GM19324 (cell line): ENCODE measurements around the gene CHAT.

Experiments used
- ATAC-seq: cut with Tn5 transposase; IDR thresholded peaks from one replicate; pipeline ENCODE4 v1.9.1; 2021; ENCODE audit warnings: mild to moderate bottlenecking, moderate library complexity; ENCODE audit not compliant: unreplicated experiment, low FRiP score

The CHAT gene

DNA sequence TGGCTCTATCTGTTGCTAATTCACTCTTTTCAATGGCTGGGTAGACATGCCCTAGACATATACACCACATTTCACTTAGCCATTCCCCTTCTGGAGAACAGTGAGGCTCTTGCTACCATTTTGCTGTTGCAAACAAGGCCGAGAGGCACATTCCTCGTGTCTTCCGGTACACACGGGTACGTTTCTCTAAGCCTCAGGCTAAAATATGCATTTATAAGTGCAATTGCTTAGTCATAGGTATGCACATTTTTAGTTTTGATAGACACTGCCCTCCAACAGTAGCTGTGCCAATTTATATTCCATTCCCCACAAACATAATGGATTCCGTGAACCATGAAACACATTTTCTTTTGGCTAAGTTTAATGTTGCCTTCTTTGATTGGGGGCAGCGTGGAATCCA is 13.2 kb downstream of the CHAT start:
- ATAC-seq = no peak

DNA sequence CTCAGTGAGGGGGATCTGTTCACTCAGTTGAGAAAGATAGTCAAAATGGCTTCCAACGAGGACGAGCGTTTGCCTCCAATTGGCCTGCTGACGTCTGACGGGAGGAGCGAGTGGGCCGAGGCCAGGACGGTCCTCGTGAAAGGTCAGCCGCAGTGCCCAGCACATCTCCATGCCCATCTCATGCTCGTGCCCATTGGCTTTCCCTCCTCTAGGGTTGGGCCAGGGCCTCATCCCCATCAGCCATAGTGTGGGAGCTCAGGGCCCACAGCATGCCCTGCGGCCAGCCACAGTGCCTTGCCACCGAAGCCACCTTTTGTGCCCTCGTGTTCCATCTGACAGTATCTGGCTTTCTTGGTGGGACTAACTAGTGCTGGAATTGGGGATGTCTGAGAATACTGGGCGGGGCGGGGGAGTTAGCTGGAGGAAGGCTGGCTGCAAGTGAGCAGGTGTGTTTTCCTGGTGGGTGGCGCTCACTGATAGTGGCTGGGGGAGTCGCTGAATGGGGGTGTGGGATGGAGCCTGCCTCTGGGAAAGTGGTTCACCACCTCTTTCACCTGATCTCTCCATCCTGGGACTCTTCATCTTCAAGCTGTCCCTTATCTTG is 13.9 kb downstream of the CHAT start:
- no peak for ATAC-seq

DNA sequence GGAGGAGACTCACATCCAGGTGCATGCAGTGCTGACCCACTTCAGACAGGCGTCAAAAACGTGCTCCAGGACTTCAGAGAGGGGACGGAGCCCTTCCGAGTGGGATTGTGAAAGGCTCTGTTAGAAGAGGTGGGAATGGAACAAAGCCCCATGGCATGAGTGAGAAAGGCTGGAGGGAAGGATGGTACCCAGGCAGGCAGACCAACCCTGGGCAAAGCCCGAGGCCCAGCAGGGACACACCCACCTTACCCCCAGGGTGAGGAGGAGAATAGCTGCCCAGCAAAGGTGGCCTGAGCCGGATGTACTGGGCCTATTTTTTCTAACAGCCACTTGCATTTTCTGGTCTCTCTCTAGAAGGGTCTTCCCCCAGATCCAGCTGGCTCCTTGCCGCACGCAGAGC is 14.8 kb downstream of the CHAT start:
- no peak for ATAC-seq

DNA sequence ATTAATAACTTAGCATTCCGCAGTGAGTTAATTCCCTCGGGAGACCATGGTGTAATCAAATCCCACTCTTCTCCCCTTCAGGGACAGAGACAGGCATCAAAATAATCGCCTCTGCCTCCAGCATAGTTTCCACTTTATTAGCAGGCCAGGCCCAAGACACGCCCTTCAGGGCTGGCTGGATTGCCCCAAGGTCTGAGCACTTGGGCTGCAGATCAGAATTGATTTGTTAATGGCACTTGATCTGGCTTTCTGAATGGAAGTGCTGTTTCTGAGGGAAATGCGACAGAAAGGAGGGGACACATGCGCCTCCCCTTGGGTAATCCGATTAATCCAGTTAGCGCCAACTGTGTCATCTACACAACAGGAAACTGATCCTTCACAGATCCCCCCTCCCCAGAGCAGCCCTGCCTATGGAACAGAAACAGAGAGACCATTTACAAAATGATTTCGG is 15.6 kb downstream of the CHAT start:
- no peak for ATAC-seq

DNA sequence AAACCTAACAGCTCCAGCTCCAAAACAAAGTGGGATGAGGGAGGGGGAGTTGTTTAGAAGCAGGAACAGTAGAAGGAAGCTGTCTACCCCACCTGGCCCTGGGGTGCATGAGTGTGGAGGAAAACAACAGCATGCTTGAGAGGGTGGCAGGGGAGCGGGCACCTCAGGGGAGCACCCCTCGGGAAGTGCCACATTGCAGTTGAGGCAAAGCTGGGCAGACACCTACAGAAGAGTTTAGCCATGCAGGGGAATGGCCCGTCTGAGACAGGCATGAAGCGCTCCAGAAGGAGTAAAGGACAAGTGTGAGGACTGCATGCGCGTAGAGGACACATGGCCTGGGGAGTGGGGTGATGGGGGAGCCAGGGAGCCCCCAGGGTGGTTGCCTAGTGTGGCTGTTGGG is 18.1 kb downstream of the CHAT start:
- ATAC-seq = no peak

DNA sequence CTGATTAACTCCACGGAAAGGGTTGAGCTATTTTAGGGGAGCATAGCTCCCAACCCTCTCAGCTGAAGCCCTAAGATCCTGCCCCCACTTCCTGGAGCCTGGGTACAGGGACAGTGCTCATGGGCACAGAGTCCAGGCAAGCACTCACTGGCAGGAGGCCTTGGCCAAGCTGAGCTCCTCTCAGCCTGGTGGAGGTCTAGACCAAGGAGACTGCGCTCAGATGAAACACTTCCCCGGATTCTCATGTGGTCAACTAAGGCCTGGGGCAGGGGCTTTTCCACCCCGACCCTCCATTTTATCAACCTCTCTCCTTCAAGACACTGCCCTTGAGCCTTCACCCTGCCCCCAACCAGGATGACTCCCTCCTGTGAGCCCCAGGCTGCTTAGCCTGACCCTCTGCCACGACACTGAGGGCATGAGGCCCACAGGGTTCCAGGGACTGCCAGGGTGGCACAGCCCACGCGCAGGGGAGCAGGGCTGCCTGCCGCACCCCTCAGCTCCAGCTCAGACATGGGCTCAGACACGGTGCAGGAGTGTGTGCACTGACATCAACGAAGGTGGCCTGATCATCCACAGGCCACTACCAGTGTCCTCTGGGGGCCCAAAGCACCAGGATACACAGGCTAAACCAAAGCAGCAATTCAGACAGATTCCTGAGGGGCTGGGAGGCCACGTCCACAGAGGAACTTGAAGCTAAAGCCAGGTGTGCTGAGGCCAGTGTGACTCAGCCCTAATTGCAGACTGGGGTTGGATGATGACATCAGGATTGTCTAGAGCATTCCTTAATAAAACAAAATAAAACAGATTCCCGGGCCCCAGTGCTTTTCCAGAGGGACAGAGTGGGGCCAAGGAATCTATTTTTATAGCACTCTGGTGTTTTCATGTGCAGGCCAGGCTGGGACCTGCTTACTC is 18.8 kb downstream of the CHAT start:
- ATAC-seq = no peak

DNA sequence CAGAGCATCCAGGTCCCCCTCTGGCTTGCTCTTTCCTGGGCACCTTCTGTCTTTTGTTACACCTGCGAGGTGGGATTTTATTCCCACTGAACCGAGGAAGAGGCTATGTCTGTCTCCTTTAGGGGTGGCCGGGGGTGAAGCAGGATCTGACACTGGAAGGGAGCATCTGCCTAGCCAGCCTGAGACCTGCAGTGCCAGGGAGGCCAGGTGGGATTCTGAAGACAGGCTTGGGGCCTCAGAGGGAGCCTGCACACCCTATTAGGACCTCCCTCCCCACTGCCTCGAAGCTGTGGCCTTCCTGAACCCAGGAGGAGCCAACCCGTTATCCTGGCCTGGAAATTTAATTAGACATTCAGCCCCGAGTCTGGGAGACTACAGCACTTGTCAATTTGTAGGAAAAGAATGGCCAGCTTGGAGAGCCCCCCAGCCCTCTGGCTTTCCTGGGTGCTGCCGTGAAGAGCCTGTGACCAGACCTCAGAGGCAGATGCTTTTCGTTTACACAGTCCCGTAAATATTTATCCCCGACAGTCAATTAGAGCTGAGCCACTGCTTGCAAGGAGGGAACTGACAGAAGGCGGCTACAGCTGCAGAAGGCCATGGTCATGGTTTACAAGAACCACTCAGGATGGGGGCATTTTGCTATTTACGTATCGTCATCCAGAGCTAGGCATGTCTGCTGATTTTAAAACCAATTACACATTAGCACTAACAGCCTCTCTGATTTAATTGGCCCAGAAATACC is 19.7 kb downstream of the CHAT start:
- no peak for ATAC-seq

DNA sequence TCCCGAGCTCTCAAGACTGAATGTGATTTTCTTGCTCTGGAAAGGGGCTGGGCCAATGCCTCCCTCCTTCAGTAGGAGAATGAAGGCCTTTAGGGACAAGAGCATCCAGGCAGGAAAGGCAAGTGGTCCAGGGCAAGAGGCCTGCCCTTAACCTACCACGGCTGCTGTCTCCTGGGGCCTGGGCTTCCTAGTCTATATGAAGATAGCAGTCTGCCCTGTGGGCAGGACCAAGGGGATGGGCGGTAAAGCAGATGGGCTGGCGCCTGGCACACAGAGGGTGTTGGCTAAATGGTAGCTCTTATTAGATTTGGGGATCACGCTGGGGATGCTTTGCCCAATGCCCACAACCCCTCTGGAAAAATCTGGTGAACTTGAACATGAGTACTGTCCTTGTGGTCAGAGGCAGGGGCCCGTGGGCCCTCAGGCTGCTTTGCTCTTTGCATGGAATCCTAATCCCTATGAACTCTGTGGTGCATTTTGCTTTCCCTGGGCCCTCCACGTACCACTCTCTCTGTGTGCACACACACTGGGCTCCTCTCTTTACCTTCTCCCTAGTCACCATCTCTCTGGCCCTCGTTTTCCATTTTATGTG is 20.3 kb downstream of the CHAT start:
- ATAC-seq = no peak

DNA sequence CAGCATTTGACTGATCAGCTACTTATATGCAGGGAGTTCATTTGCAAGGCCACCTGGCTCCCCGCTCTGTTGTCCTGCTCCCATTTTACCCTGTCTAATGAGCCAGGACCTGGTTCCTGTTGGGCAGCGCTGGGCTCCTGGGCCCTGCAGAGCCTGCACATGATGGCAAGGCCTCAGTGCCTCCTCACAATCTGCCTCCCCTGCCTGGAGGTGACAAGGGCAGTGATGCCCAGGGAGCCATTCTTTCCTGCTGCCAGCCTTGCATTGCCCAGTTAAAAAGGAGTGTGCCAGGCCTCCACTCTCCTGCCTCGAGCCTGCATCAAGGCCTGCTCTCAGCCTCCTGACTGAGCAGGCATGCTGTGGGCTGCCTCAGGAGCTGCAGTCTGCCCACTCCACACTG is 28.5 kb downstream of the CHAT start:
- ATAC-seq = no peak

DNA sequence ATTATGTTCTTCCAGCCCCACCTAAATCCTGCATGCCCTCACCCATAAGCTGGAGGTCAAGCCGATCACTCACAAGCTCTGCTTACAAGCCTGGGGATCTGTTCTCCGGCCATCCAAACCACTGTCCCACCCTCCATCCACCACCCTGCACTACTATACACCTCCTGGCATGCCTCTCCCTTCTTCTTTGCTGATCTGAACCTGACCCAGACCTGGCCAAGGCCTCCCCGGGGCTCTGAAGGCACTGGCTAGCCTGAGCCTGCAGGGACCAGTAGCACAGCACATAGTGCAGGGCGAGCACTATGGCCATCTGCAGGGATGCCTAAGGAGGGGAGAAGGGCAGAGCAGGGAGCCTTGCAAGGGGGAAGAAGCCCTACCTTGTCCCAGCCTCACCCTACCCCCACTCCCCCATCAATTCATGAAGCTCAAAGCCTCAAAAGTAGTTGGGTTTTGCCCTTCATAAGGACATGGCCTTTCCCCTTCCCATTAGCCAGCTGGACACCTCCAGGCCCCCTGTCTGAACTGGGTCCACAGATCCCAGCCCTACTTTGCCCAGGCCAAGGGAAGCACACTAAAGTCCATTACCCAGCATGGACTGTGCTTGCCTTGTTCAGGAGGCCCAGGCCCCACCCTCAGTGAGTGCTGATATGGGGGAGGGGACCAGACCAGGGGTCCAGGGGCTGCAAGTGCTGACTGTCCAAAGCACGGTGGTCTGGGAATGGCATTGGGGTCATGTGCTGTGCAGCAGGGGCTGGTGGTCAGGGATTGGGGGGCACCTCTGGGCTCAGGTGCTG is 29.6 kb downstream of the CHAT start:
- ATAC-seq = no peak

DNA sequence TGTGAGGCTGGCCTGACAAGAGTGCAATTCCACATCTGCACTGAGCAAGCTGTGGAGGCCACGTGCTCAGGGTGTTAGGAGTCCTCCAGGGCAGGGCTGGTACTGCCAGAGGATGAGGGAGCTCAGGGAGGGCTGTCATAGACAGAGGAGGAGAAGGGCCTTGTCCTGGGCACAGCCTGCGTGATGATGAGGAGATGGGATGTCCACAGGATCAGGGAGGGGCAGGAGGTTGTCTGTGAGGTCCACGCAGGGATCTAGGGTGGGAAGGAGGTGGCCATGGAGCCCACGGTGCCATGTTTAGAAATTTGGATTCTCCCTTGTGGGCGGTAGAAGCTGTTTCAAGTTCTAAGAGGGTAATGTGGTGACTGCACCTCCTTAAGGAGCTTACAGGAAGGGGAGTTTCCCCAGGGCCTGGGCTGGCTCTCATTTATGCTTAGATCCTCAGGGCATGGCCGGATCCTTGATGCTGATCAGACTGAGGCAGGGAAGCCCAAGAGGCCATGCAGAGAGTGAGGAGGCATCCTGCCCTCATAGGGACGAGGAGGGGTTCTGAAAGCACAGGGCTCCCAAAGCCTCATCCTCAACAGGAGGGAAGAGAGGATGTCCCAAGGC is 30.3 kb downstream of the CHAT start:
- ATAC-seq = no peak

DNA sequence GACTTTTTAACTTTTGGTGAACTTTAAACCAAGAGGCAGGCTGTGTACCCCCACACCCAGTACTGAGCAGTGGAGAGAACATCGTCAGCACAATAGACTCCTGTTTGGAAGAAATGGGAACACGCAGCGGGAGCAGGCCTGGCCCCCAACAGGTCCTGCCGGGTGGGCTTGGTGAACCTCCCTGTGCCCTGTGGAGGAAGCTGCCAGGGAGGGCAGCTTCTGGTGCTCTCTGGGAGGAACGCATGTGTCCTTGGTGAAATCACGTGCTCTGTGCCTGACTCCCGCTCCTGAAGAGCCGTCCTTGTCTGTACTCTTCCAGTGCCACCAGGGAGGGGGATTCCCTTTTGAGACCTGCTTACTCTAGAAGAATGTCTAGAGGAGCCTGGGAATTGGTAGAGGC is 31.6 kb downstream of the CHAT start:
- ATAC-seq = no peak

DNA sequence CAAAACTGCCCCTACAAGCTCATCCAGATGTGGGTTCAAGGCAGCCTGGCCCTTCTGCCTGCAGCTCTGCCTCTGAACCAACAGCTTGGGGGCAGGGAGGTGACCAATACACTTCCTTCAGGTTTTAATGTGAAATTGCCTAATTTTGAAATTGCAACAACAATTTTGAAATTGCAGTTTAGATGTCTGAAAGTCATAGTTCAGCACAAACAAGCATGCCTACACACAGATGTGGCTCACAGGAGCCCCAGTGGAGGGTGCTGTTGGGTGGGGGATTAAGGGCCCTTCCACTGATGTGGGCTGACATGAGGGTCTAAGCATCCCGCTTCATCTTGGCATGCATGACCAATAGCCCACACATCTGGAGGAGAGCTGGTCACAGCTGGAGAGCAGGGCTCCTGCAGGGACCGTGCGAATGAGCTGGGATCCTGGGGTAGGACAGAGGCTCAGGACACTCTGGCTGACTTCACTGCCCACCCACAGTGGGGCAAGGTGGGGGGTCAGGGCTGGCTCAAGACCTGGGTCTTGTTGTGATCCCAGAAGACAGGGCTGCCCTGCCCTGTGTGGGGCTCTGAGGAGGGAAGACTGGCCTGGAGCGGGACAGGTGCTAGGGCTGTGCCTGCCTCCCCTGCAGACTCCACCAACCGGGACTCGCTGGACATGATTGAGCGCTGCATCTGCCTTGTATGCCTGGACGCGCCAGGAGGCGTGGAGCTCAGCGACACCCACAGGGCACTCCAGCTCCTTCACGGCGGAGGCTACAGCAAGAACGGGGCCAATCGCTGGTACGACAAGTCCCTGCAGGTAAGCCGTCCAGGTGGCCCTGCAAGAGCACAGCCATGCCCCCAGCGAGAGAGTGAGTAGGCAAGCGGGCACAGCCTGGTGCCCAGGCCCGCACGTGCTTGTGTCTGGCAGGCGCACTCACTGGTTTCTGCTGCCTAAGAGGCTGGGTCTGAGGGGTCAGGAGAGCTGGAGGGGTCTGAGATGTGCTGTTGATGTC is 32.3 kb downstream of the CHAT start:
- no peak for ATAC-seq

DNA sequence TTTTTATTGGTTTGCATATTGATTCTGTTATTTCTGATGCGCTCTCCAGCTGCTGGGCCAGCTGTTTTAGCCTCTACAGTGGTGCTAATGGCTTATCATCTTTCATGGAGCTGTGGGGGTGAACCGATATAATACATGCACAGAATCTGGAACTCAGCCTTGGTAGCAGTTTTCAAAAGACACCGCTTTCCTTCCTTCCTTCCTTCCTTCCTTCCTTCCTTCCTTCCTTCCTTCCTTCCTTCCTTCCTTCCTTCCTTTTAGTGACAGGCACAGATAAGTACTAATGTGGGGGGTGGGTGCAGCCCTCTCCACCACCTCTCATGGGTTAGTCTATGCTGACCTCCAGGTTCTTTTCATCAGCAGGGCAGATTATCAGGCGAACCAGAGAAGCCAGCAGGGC is 33.7 kb downstream of the CHAT start:
- ATAC-seq = no peak

DNA sequence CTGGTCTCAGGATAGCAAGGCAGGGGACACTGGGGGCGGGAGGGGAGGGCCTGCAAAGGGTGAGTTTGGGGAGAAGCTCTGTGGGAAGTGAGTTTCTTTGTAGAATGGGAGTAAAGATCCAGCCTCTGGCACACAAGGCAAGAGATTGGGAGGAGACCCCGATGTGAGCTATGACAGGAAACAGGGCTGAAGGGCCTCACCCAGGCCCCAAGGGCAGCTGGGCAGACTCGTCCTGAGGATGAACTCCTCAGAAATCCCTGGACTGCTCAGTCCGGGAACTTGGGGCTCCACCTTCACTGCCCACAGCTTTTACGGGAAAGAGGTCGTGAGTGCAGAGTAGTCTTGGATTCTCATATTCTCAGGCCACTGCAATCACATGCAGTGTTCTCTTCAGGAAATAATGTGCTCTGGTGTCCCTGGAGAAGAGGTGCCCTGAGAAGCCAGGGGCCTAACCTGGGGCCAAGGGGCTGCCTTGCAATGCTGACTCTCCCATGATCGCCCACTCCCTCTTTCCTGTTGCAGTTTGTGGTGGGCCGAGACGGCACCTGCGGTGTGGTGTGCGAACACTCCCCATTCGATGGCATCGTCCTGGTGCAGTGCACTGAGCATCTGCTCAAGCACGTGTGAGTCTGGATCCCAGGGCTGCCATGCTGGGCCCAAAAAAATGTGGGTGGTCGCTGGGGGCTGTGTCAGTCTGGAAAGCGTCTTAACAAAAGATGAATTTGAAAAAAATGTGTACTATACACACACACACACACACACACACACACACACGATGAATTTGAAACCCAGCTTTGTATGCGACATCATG is 34.4 kb downstream of the CHAT start:
- ATAC-seq = no peak

DNA sequence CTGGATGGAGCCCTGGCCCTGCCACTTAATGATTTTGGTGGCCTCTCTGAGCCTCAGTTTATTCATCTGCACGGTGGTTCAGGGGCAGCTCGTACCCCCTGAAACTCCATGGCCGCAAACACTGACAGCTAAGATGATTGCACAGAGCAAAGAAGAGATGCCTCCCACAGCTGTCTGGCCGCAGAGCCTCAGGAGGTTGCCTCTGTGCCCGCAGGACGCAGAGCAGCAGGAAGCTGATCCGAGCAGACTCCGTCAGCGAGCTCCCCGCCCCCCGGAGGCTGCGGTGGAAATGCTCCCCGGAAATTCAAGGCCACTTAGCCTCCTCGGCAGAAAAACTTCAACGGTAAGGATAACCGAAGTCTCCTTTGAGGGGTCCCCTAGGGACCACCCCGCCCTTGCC is 35.5 kb downstream of the CHAT start:
- no peak for ATAC-seq

DNA sequence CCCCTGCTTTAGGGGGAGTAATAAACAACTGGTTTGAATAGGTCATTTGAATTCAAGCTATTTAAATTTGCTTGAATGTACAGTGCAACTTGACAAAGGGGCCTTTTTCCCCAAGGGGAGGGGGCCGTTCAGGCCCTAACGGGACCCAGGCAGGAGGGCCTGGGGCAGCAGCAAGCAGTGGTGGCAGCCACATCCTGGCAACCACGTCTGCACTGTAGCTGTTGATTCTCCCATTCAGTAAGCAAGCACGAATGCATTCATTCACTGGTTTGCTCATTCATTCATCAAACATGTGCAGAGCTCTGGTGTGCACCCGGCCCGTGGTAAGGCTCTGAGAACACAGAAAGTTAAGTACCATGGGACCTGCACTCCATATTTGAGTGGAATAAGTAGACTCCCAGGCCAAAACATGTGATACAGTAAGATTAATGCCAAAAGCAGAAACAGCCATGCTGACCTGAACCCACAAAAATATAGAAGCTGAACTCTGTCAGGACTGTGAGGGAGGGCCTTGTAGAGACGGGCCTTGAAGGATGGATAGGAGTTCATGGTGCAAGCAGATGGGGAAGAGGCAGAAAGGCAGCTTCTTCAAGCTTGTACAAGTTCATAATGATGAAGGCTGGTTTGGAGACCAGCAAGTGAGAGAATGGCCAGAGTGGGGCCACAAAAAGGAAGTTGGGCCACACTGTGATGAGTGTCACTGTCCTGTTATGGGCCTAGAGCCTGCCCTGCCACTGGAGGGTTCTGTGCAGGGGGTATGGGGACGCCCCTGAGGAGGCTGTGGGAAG is 36.3 kb downstream of the CHAT start:
- no peak for ATAC-seq
